Progenitor cell of endocrine pancreas (in vitro differentiated cells): ENCODE results near the gene DET1. TPM values are rescaled to one million over a fixed set of nuclear protein-coding genes. Genes with fewer than 3 reads are reported as not detected.

Experiments
- DNase-seq: peaks from one replicate; pipeline ENCODE4 v3.0.0; 2021; ENCODE audit warnings: low spot score; ENCODE audit not compliant: unreplicated experiment
- H3K27ac Mint-ChIP-seq: 2 replicates; pipeline ENCODE4 v1.8.0; 2021; ENCODE audit warnings: mild to moderate bottlenecking, moderate library complexity, mixed read lengths
- H3K27me3 Mint-ChIP-seq: 2 replicates; pipeline ENCODE4 v1.8.0; 2021; ENCODE audit warnings: mixed read lengths
- H3K36me3 Mint-ChIP-seq: 2 replicates; pipeline ENCODE4 v1.8.0; 2022; ENCODE audit warnings: mixed read lengths; ENCODE audit not compliant: insufficient read depth
- H3K4me1 Mint-ChIP-seq: 2 replicates; pipeline ENCODE4 v1.8.0; 2021; ENCODE audit warnings: low read depth, mixed read lengths
- H3K4me3 Mint-ChIP-seq: 2 replicates; pipeline ENCODE4 v1.8.0; 2021; ENCODE audit warnings: low read depth, mild to moderate bottlenecking, moderate library complexity, mixed read lengths
- H3K9me3 Mint-ChIP-seq: 2 replicates; pipeline ENCODE4 v1.8.0; 2021; ENCODE audit warnings: low read depth, mixed read lengths
- CTCF ChIP-seq: fragments of 200-600 bp; sonication (generic); IDR thresholded peaks from one replicate; pipeline ENCODE4 v1.5.0; 2021; ENCODE audit warnings: antibody characterized with exemption, mild to moderate bottlenecking; ENCODE audit not compliant: unreplicated experiment
- total RNA-seq: library from RNA; stranded (reverse); gene quantifications from 2 replicates; pipeline ENCODE4 v1.2.1, GENCODE V29; 2021

Gene DET1
- total RNA-seq, 1 donor from 2014 or later = 11.8 TPM

GRCh38 chr15:88538972-88539371 is 7.5 kb downstream of the DET1 start:
- Mint-ChIP-seq H3K4me1 (peaks cover 19% of the 10 kb centered on the region), H3K4me3 (no peak overlapping the region), H3K27ac (peak overlapping the region; percentile 31), H3K27me3 (no peaks in the 10 kb centered on the region), H3K9me3 (no peaks in the 10 kb centered on the region), H3K36me3 (peaks cover 6% of the 10 kb centered on the region)
- TF ChIP-seq CTCF = no peak
- no peak for DNase-seq

- no peak for DNase-seq
- Mint-ChIP-seq H3K27me3 (no peaks in the 10 kb centered on the region), H3K4me1 (peaks cover 17% of the 10 kb centered on the region), H3K27ac (no peak overlapping the region), H3K4me3 (no peak overlapping the region), H3K36me3 (peaks cover 8% of the 10 kb centered on the region), H3K9me3 (peaks cover 3% of the 10 kb centered on the region)
- TF ChIP-seq CTCF = no peak
Measured at GRCh38 chr15:88537591-88538317, 8.7 kb downstream of the DET1 start.

- Mint-ChIP-seq H3K36me3 (peaks cover 14% of the 10 kb centered on the region), H3K27me3 (no peaks in the 10 kb centered on the region), H3K4me3 (no peak overlapping the region), H3K4me1 (peaks cover 12% of the 10 kb centered on the region), H3K9me3 (peaks cover 3% of the 10 kb centered on the region), H3K27ac (no peak overlapping the region)
- no peak for TF ChIP-seq CTCF
- DNase-seq = no peak
Measured at GRCh38 chr15:88535607-88536313, 10.7 kb downstream of the DET1 start.

GRCh38 chr15:88535100-88535499 is 11.4 kb downstream of the DET1 start:
- no peak for TF ChIP-seq CTCF
- no peaks in the 10 kb centered on the region for H3K27me3 Mint-ChIP-seq
- H3K27ac Mint-ChIP-seq = no peak overlapping the region
- H3K4me3 Mint-ChIP-seq = no peak overlapping the region
- peaks cover 16% of the 10 kb centered on the region for H3K36me3 Mint-ChIP-seq
- H3K9me3 Mint-ChIP-seq = peaks cover 3% of the 10 kb centered on the region
- DNase-seq = no peak
- peaks cover 9% of the 10 kb centered on the region for H3K4me1 Mint-ChIP-seq

GRCh38 chr15:88533376-88533775 is 13.1 kb downstream of the DET1 start:
- no peaks in the 10 kb centered on the region for H3K27me3 Mint-ChIP-seq
- peaks cover 3% of the 10 kb centered on the region for H3K9me3 Mint-ChIP-seq
- no peak for TF ChIP-seq CTCF
- no peak overlapping the region for H3K4me3 Mint-ChIP-seq
- H3K4me1 Mint-ChIP-seq = peaks cover 2% of the 10 kb centered on the region
- no peak overlapping the region for H3K27ac Mint-ChIP-seq
- no peak for DNase-seq
- peaks cover 17% of the 10 kb centered on the region for H3K36me3 Mint-ChIP-seq
